Left ventricle myocardium inferior (tissue), 1 donor: ENCODE measurements around the gene C10orf71. TPM values are rescaled to one million over a fixed set of nuclear protein-coding genes. Genes with fewer than 3 reads are reported as not detected.

Experiments used
- DNase-seq: peaks from one replicate; pipeline ENCODE4 v3.0.0-alpha.2; 2020
- H3K27ac ChIP-seq: fragments of 200-600 bp; replicated peaks from 2 replicates; pipeline ENCODE4 v1.8.0; 2021
- H3K27me3 ChIP-seq: fragments of 200-600 bp; 2 replicates; pipeline ENCODE4 v1.8.0; 2021; ENCODE audit warnings: low read depth
- H3K36me3 ChIP-seq: fragments of 200-600 bp; 2 replicates; pipeline ENCODE4 v1.8.0; 2021
- H3K4me1 ChIP-seq: fragments of 200-600 bp; 2 replicates; pipeline ENCODE4 v1.8.0; 2021
- H3K4me3 ChIP-seq: fragments of 200-600 bp; 2 replicates; pipeline ENCODE4 v1.8.0; 2021; ENCODE audit warnings: mild to moderate bottlenecking, moderate library complexity
- H3K9me3 ChIP-seq: fragments of 200-600 bp; replicated peaks from 2 replicates; pipeline ENCODE4 v1.8.0; 2021
- CTCF ChIP-seq: fragments of 200-600 bp; IDR thresholded peaks from 2 replicates; pipeline ENCODE4 v1.8.0; 2021; ENCODE audit warnings: antibody characterized with exemption, mild to moderate bottlenecking, borderline replicate concordance
- intact Hi-C: fragments of 100-400 bp; cut with micrococcal nuclease; formaldehyde crosslinking; loops from one replicate; pipeline ENCODE4 v1.11.0; 2022
- long read RNA-seq: library from polyadenylated mRNA; unstranded; transcript quantifications from one replicate; pipeline ENCODE4 v2.0.0, GENCODE V29; 2021
- total RNA-seq: library from RNA; stranded (reverse); fragmentation: NEBNext Ultra II Directional; extraction: Animal tissue kit (Norgen Biotek cat#: 25700); gene quantifications from one replicate; pipeline ENCODE4 v1.2.1, GENCODE V29; 2021
- donor health status: DM: no; HTN: yes; CAD: no; lungs with severe emphysema.

C10orf71 gene, protein sequence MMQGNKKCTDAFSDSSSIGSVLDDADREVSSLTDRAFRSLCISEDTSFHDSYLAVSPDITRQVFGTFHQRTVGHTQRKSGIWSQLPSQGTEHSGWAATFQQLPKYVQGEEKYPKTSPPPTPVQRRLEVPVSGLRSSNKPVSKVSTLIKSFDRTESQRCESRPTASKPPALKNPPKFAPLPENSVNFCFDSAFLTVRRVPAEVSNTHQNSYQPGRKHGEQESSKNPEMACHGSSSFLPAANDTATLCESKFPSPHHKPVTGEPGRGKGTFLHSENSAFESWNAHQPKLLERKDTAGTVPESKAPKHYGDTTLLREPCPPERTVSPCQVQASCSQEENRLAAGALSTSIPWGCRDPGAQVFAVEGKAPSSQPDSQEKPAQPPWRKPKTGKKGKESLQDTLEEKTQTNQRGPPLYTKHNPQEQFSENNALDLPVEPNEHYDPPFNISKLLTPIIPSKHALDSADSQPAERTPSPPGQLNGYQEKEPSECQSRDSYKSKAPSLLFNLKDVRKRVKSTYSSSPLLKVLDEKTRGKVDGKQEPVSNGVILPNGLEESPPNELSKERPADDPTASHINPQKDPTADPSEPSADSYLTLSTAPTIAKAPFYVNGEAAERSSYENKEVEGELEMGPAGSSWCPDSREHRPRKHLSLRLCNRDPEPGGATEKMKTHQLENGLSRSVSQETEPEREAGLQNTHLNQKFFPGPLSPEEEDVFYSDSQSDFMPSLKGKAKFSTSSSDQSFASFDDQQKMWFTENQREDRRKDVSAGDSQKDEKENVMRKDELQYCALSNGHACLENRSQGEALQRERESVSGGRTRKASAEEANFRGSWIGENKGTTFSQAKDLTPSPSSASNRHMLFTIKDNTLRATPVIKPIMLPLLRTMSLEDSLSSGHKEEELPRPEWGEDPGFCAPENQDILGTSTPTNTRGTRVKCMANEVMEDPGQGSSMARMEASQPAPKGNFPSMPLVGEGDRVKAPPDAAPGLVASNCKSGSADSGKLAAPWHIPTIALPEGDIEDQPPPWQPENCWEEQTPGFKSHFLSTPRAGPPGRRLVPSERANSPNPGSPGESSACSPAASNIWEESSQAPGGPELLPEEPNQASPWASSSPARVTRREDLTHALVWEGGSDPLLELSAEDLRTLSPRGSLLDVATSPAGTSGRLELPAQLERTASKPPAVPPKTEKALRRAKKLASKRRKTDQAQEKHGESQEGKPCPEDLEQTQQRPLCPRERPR (N-terminal part only)
- 136 TPM for total RNA-seq
- long read RNA-seq, full-length matches to known transcripts: 6 of 98 reads
- long read RNA-seq, partial matches to known transcripts: 0 of 98 reads
- long read RNA-seq, other reads (novel, unspliced or antisense): 92 of 98 reads

GRCh38 chr10:49298983-49299815 lies at the start of gene C10orf71:
TSS of gene C10orf71 (plus strand) at chr10:49299170. CDS start at chr10:49322546, 23,376 bp downstream.
- no peak for TF ChIP-seq CTCF
- Histone ChIP-seq H3K27ac (peak within 1 kb of the TSS; percentile 96), H3K9me3 (no peaks in the 10 kb centered on the region), H3K27me3 (no peaks in the 10 kb centered on the region), H3K36me3 (no peaks in the 10 kb centered on the region), H3K4me3 (peak within 1 kb of the TSS; percentile 73), H3K4me1 (peaks cover 97% of the 10 kb centered on the region)
- DNase-seq: peak; percentile 38
- intact Hi-C loops: no loop called here

GRCh38 chr10:49252313-49253034 lies 46.5 kb upstream of the C10orf71 start:
- DNase-seq: no peak
- intact Hi-C loops: no loop called here
- Histone ChIP-seq H3K27me3 (no peaks in the 10 kb centered on the region), H3K36me3 (no peaks in the 10 kb centered on the region), H3K4me1 (peaks cover 20% of the 10 kb centered on the region), H3K4me3 (no peak overlapping the region), H3K9me3 (peaks cover 4% of the 10 kb centered on the region), H3K27ac (peak overlapping the region; percentile 27)
- no peak for TF ChIP-seq CTCF

GRCh38 chr10:49253340-49253906 lies 45.5 kb upstream of the C10orf71 start:
- Histone ChIP-seq H3K27ac (peak overlapping the region; percentile 27), H3K9me3 (peaks cover 4% of the 10 kb centered on the region), H3K4me3 (no peak overlapping the region), H3K4me1 (peaks cover 20% of the 10 kb centered on the region), H3K27me3 (no peaks in the 10 kb centered on the region), H3K36me3 (no peaks in the 10 kb centered on the region)
- intact Hi-C loops: no loop called here
- TF ChIP-seq CTCF: no peak
- no peak for DNase-seq

GRCh38 chr10:49254150-49254549 lies 44.8 kb upstream of the C10orf71 start:
- H3K4me3 ChIP-seq: no peak overlapping the region

More at GRCh38 chr10:49254150-49254549, 44.8 kb upstream of the C10orf71 start:
- no peak for DNase-seq
- no peaks in the 10 kb centered on the region for H3K27me3 ChIP-seq
- H3K4me1 ChIP-seq: peaks cover 20% of the 10 kb centered on the region
- intact Hi-C loops: no loop called here
- no peaks in the 10 kb centered on the region for H3K36me3 ChIP-seq
- H3K9me3 ChIP-seq: peaks cover 4% of the 10 kb centered on the region
- H3K27ac ChIP-seq: no peak overlapping the region
- TF ChIP-seq CTCF: no peak
